GM21737 (cell line): ENCODE results near the gene LAMA1.

Source experiments
- ATAC-seq: cut with Tn5 transposase; IDR thresholded peaks from one replicate; pipeline ENCODE4 v1.9.1; 2021; ENCODE audit warnings: mild to moderate bottlenecking, moderate library complexity; ENCODE audit not compliant: unreplicated experiment

LAMA1 gene

DNA sequence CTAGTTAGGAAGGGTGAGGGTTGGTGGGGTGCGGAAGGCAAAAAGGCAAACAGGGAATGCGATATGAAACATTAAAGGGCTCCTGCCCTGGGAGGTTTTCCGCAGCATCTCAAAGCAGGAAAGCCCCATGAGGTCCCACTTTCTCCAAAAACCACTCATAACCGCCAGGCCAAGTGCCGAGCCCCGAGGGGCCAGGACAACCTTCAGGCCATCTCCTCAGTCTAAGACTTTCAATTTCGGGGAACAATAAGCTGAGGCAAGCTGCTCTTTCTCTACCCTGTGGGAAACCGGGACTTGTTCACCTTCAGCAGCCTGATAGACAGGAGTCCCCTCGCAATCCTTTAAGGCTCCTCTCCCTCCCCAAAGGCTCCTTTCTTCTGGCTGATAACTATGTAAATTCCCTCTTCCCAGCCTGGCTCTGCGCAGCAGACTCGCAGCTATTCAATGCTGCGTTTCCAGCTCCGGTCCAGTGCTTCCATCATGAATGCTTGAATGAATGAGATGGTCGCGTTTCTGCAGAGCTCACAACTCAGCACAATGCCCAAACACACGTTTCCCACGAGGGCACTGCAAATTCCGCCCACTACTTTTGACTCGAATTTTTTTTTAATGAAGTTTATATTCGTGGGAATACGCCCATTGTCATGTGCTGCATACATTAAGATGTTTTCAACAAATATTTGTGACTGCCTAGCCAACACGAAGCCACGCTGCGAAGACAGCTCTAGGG, 1.4 kb downstream of the LAMA1 start:
- ATAC-seq = no peak

DNA sequence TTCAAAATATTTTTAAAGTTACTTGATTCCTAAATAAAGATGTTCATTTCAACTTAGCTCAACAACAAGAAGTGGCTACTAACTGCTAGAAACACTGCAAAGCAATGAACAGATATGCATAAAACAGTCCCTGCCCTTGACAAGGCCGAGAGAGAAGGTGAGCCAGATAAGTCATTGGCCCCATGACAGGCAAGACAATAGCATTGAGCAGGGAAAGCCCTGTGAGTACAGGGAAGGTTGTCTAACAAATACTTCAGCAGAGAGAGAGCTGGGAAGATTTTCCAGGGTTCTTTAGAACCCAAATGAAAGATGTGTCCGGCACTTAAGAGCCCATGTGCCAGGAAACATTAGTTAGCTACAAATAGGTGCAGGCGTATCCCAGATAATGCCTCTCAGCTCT, 4.7 kb downstream of the LAMA1 start:
- ATAC-seq = no peak

DNA sequence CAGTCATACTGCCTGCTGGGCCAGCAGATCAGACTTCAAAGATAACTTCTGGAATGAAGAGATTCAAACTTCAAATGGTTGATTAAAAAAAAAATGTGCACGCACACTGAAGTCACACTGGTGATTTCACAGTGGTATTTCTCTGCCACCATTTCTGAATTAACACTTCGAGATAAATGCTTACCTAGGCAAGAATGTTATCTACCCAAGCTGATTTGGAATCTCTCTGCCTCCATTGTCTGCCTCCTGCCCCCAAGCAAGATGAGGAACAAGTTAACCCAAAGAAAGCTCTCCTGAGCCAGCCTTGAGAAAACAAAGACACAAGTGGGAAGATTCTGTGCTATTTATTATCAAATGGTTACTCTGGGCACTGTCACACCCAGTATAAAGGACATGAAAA, 6.5 kb downstream of the LAMA1 start:
- ATAC-seq = no peak

DNA sequence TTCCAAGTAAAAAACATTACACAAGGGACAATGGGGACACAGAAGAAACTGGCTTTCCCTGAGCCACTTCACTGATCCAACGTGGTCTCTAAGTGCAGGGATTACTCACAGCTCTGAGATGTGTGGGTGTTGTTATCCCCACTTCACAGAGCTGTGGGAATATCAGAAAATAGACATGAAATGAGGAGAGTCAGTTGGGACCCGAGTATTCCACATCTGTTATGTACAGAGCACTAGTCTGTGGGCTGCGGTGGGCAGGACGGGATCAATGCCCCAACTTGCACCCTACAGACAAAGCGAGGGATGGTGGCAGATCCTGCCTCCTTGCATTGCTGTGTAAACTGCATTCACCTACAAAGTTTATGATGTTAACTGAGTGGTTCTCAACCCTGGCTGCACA, 11.7 kb downstream of the LAMA1 start:
- ATAC-seq = no peak

DNA sequence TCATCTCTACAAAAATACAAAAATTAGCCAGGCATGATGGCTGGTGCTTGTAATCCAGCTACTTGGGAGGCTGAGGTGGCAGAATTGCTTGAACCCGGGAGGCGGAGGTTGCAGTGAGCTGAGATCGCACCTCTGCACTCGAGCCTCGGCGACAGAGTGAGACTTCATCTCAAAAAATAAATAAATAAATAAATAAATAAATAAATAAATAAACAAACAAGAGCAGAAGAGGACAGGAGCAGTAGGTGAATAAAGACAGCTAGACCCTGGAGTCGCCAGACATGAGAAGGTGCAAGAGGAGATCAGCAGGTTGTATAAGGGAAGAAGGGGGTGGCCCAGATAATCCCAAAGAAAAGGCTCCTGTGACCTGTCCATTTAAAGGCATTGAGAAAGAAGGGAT, 12.3 kb downstream of the LAMA1 start:
- no peak for ATAC-seq

DNA sequence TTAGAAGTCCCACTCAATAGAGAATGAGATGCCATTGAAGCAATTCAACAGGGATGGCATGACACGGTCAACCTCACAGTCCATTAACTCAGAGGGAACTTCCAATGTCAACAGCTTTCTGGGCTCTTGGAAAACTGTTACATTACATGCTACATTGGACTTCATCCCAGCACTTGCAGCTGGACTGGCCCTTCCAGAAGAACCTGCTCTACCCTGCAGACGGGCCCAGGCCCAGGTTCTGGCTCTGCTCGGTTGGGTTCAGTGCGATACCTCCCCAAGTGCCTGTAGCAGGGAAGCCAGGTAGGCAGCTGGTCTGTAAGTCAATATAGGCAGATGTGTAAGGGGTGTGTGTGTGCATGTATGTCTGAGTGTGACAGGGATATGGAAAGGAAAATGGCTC, 12.9 kb downstream of the LAMA1 start:
- ATAC-seq = no peak

DNA sequence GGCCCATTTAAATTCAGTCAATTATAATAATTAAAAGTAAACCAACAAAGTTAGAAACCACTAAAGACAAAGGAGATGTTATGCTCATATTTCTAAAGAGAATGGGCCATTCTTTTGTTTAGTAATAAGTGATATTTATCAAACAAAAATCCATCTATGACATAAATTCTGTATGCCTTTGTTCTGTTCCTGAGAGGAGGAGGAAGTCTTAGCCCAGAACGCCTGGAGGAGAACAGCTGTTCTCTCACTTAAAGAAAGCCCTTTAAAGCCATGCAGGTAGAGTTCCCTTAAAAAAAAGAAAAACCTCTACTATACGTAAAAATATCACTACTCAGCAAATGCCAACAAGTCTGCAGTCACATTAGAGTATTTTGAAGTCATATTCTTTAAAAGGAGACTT, 15.5 kb downstream of the LAMA1 start:
- no peak for ATAC-seq

DNA sequence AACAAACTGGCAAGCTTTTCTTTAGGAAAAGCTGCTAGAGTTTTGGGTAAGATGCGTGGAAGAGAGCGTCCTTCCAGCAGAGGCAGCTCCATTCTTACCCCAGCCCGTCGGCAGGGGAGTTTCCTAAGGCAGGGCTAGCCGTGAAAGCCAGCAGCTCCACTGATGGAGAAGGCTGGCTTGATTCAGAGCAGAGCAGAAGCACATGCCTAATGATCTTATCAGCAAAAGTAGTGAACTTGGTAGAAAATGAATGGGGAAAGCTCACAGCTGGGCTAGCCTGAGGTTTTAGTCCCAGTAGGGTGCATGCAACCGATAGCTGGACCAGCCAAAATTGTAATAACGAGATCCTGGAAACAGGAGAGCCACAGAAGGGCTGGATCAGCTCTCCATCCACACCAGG, 20.8 kb downstream of the LAMA1 start:
- no peak for ATAC-seq

DNA sequence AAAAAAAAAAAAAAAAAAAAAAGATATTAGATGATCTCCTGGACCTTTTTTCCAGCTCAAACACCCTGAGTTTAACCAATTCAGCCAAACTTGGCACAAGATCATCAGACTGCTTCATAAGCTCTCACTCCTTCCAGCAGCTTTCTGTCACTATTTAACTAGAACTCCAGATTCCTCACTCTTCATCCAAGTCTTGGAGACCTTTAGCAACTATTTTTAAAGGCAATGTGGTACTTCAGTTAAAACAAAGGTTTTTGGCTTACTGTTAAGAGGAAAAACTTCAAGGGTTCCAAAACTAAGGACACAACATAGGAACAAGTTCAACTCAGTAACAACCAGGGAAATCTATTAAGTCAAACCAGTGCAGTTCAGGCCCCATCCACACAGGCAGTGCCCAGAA, 23.2 kb downstream of the LAMA1 start:
- ATAC-seq = no peak

DNA sequence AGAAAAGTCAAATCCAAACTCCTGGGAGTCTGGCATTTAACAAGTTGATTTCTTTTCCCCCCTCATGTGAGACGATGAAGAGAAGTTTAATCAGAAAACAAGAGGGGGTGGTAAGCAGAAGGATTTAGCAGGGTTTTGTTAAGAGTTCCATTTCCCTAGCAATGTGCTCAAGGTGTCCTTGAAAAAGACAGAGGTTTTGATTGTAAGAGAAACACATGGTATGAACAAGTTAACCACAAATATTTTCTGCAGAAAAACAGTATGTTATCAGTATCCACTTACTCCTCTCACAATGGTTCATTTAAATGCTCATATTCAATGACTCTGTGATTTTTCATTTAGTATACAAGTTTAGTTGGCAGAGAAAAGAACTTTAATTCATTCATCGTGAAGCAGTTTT, 26.8 kb downstream of the LAMA1 start:
- ATAC-seq = no peak

DNA sequence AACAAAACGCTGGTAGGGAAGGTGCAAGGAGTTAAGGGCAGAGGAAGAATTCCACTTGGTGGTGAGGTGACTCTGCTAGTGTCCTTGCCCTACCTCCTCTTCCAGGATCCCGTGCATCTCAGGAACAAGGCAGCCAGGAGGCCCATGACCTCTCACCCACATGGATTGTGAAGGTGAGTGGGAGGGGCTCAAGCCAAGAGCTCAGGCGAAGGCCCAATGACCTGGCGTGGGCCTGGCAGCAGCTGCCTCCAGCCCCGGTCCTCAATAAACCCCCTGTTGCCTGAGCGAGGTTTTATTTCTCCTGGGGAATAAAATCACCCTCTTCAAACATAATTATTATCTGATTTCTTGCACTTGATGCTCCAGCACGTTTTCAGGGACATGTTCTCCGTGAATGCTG, 28.2 kb downstream of the LAMA1 start:
- no peak for ATAC-seq

DNA sequence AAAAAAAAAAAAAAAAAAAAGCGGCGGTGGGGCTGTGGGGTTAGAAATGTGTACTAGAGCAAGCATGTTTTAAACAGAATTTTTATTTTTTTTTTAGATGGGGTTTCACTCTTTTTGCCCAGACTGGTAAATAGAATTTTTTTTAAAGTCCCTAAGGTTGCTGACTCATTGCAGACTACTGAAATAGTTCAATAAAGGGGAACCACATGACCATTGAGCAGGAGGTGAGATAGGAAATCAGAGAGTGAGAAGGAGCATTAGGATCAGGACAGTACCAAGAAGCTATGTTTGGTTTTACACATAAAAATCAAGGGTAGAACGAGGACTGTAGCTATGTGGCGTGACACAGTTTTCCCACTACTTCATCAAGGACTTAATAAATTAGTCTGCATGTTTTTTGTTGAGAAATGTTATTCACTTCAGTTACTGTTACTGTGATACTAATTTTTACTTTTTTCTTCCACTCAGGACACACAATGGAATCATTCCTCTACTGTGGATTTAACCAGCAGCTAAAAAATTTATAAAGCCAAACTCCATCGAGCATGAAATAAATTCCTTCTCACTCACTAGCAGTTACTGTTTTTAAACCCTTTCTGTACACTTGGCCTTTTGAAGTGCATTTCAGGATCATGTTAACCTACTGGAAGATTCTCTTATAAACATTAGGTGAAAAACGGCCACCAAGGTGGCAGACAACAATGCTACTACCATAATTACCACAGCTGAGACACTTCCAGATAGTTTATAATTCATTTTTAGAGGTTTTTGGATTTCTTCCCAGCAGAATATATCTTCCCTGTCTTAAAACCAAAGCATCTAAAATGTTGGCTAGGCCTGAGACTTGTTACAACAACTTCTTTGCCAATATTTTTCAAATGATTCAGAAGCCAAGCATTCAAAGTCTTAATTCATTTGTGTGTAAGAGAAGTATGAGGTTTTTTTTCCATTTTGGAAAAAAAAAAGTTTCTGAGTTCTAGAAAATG, 33.2 kb downstream of the LAMA1 start:
- ATAC-seq = no peak

DNA sequence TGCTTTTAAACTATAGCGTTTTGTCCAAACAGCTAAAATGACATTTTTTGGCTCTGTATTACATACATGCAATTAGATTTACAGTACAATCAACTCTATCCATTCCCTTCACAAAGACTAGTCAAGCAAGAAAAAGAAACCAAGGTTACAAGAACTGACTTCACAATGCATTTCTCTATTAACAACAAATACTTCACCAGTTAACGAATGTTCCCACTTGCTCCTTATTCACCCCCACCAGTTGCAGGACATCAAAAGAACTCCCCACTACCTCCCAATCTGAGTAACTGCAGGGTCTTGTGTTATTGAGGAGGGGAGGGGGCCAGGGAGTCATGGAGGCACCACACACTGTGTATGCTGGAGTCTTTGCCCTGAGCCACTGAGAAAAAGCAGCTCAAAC, 34.9 kb downstream of the LAMA1 start:
- no peak for ATAC-seq

DNA sequence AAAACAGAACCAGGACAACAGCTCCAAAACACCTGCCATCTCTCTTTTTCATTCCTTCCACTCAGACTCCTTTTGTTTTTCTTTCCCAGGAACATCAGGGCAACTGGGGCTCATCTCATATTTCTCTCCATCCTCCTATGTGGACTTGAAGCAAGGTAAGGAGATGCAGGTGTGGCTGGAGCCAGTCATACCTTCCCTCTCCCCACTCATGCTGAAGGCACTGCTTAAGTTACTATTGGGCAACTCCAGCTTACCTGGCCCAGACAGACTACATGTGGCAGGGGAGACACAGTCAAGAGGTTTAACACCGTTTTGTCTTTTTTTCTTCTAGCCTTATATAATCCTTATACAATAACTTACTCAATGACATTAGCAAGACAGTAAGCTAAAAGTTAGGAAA, 38.4 kb downstream of the LAMA1 start:
- ATAC-seq = no peak

DNA sequence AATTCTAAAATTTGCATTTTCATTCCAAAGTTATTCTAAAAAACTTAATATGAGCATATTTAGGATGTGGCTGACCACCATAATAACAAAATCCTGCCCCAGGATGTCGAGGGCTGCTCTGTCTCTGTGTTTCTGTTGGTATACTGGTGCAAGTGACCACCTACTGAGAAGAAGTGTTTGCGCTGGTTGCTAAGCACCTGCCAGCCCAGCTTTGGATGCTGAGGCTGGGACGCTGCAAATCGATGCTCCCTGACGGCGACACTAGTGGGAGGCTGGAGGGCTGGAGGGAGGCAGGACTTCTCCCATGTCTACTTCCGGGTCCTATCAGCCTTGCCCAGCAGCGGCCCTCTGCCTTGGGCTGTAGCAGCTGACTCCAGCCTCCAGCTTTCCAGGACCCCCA, 45.0 kb downstream of the LAMA1 start:
- ATAC-seq = no peak

DNA sequence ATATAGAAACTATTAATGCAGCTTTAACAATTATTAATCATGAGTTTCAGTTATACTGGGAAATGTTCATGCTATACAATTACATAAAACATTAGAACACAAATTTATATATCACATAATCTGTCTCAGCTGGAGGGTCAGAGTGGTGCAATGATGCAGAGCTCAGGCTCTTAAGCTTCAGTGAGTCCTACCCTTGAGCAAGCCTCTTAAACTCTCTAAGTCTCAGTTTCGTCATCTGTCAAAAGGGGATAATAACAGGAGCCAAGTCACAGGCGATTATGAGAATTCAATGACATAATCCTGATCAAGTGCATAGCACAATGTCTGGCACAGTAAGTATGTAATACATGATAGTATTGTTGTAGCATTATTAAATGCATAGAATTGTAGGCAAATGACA, 46.0 kb downstream of the LAMA1 start:
- ATAC-seq = no peak

DNA sequence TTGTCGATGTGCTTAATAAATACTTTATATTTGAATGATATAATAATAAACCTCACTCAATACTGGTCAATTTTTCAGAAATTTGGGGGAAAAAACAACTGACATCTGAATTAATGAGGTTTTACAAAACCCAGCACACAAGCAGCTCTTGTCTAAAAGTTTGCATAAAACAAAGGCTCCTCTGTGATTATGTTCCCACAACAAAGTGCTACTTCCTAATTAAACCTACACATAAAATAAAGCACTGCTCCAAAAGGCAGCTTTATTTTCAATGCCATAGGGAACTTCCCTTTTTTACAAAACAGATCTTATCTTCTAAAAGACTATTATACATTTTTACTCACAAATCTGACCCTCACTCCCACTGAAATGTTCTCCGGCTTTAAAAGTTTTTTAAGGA, 47.1 kb downstream of the LAMA1 start:
- ATAC-seq = no peak

DNA sequence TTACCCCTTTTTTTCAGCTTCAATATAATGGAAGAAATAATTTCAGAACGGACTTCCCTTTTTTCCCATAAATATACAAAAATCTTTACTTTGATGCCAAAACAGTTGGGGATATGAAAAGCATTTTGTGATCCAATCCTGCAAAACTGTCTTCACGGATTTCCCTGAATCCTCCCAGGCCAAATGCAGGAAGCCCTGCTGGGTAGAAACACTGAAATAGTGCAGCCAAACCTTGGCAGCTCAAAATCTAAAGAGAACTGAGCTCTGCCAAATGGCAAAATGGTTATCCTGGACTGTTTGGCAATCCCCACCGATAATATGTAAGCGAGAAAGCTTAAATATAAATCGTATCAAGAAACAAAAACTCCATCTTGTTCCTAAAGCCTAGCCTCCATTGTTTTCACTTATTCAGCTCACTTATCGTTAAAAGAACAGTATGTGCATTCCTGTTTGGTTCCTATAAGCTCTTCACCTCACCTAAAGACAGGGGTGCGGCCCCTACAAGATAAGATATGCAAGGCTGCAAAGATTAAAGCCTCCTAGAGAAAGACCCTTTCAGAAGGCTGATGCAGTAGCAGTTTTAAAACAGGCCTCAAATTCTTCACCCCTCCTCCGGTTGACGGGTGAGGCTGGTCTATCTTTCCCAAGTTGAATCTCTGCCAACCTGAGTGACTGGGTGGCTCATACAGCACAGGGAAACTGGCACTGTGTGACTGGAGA, 48.6 kb downstream of the LAMA1 start:
- no peak for ATAC-seq

DNA sequence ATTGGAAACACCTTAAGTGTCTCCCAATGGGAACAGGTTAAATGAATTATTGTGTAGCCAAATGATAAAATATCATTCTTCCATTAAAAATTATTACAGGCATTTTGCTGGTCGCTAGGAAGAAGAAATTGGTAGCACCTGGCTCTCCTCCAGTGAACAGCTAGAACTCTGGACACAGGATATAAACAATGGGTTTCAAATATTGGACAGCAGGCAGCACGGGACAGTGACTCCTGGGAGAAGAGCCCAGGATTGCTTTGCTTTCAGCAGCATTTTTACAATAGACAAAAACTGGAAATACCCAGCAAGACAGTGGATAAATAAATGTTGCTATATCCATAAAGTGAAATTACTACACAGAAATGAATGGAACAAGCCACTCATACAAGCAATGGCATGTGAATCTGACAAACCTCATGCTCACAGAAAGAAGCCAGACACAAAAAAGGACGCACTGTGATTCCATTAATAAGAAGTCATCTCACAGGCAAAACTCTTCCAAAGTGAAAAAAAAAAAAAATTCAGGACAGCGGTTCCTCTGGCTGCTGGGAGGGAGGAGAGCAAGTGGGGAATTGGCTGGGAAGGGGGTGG, 50.5 kb downstream of the LAMA1 start:
- ATAC-seq = no peak

DNA sequence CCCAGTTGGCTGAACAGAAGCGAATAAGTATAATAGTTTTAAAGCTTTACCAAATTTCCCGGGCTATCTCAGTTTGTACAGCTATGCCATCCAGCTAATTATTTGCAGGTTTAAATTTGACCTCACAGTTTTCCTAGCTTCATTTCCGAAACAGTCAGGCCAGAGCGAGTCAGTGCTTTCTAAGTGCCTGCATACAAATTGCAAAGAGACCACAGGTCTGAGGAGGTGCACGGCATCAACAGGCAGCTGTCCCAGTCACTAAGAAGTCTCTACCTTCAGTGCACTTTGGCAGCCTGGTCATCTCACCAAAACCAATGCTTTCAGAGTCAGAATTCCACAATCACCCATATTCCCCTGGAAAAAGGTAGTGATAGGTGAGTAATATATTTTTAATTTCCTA, 51.9 kb downstream of the LAMA1 start:
- no peak for ATAC-seq

DNA sequence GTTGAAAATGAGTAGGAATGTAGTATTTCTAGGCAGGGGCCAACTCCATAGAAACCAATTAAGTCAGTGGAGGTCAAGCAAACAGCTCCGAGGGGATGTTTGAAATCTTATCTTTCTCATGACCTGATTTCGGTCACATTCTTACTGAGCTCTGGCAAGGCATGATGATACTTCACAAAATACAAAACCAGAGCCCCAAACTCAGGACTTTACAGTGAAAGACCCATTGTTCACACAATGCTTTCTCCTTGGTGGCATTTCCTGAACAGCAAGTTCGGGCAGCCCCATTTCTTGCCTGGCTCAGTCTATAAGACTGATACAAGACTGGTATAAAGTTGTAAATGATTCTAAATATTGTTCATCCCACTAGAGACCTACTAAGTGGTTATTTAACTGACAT, 53.3 kb downstream of the LAMA1 start:
- ATAC-seq = no peak
